Lung microvascular endothelial cell (primary cell): ENCODE measurements around the gene RPS14. TPM values are rescaled to one million over a fixed set of nuclear protein-coding genes. Genes with fewer than 3 reads are reported as not detected.
"Not testable (repeated sequence)": the region's sequence is repeated elsewhere in the genome, so short reads cannot be mapped to it uniquely, and the experiment has no call there.

ENCODE experiments used
- DNase-seq, 2 donors: peaks; one replicate each; pipeline versions ENCODE4 v3.0.0 to v3.0.0-alpha.2; 2010; ENCODE audit warnings: low read depth in 2 of 2
- total RNA-seq: library from RNA; depleted of rRNA; stranded (reverse); fragments of >200 nt; gene quantifications from 2 replicates; pipeline ENCODE4 v1.2.1, GENCODE V29; 2014

RPS14 gene
- total RNA-seq, 1 donor from 2014 or later = 2,980 TPM

DNA sequence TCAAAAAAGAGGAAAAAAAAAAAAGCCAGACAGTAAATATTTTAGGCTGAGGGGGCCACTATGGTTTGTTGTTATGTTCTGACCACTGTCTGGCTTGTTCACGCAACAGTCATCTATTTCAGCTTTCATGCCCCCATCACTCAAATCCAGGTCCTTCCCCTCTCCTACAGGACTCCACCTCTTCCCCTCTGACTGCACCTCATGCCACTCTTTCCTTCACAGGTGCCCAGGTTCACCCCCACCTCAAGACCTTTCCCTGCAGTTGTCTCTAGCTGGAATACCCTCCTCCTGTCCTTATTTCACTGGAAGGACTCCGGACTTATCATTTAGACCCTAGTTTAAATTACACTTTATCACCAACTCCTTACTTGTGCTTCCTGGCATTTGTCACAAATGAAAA lies 3.5 kb downstream of the RPS14 start:
- DNase-seq = no peak

DNA sequence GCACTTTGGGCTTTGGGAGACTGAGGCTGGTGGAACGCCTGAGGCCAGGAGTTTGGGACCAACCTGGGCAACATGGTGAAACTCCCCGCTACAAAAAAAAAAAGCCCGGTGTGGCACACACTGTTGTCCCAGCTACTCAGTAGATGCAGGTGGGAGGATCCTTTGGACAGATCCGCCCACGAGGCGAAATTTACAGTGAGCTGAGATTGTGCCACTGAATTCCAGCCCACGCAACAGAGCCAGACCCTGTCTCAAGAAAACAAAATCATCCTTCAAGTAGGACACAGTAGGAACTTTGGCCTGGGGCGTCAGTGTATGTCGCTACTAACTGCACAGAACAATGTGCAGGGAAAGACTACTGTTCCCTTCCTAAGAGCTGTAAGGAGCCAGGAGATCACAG lies 4.8 kb downstream of the RPS14 start:
- no peak for DNase-seq

GRCh38 chr5:150443242-150444075 lies 6.1 kb downstream of the RPS14 start:
- DNase-seq = no peak

GRCh38 chr5:150442699-150443080 lies 6.8 kb downstream of the RPS14 start:
- no peak for DNase-seq

DNA sequence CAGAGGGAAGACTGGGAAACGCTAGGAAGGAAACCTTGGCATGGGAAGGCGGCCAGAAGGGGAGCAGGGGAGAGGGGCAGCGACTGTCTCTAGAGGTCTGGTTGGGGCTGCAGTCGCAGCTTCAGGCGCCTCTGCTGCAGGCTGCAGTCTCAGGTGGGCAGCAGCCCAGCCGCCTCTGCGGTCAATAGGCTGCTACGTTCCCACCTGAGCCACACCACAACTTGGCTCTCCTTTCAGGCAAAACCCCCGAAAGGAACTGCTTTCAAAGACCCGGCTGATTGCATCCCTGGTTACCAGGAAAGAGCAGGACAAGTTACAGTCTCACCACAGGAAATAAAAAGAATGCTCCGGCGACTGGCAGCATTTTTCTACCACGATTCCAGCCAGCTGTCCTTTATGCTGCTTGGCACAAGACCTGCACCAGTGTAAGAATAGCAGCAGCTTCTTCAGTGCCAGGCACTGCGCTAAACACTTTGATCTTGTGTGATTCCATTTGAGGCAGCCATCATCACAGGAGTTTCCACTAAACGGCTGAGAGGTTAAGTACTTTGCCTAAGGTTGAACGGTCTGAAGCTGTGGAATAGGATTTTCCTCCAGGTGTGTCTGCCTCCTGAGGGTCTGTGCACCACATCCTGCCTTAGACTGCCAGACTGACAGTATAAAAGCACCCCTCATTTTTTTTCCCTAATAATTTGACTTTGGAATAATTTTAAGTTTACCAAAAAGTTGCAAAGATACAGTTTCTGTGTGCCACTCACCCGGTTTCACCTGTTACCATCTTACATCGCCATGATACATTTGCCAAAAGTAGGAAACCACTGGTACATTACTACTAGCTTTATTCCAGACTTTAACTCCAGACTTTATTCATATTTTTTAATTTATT lies 7.5 kb downstream of the RPS14 start:
- DNase-seq = peak; percentile 25 to 62

- DNase-seq = no peak
Observed at GRCh38 chr5:150440948-150441812, 8.4 kb downstream of the RPS14 start.

DNA sequence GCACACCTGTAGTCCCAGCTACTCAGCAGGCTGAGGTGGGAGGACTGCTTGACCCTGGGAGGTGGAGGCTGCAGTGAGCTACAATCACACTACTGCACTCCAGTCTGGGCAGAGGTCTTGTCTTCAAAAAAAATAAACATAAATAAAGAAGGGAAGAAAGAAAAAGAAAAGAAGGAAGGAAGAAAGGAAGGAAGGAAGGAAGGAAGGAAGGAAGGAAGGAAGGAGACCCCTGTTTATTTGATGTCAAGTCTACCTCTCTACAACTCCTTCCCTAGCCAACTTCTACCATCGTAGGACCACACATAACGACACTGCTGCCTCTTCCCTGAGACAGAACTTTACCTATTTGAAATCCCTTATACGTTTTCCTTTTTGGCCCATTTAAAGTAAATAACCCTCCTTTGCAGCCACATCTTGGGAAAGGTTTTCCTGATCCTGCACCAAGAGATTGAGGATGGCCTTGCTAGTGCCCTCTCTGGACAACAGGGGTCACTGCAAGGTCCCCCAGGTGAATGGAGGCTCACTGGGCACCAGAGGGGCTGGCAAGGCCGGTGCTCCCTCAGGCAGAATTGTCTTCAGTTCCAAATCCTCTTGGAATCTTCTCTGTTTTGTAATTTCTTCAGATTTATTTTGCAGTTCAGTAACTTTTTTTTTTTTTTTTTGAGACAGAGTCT lies 10.5 kb downstream of the RPS14 start:
- peak in 1 of 2 donors; percentile 45 for DNase-seq

GRCh38 chr5:150436141-150436680 lies 13.3 kb downstream of the RPS14 start:
- DNase-seq = peak; percentile 86 to 91

- no peak for DNase-seq
Observed at GRCh38 chr5:150434464-150434863, 15.1 kb downstream of the RPS14 start.

GRCh38 chr5:150431574-150431973 lies 18.0 kb downstream of the RPS14 start:
- no peak for DNase-seq

DNA sequence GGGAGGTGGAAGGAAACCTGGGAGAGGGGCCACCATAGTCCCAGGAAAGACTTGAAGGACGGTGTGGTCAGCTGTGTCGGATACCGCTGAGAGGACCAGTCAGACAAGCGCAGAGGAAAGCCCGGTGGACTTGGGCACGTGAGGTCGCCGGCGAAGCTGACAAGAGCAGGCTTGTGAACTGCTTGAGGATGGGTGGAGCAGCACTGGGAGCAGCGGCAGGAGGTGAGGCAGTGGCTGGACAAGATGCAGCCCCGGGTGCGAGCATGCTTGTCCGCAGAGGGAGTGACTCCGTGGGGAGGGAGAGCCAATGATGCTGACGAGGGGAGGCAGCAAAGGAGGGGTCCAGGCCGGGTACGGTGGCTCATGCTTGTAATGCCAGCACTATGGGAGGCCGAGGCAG lies 18.5 kb downstream of the RPS14 start:
- no peak for DNase-seq

DNA sequence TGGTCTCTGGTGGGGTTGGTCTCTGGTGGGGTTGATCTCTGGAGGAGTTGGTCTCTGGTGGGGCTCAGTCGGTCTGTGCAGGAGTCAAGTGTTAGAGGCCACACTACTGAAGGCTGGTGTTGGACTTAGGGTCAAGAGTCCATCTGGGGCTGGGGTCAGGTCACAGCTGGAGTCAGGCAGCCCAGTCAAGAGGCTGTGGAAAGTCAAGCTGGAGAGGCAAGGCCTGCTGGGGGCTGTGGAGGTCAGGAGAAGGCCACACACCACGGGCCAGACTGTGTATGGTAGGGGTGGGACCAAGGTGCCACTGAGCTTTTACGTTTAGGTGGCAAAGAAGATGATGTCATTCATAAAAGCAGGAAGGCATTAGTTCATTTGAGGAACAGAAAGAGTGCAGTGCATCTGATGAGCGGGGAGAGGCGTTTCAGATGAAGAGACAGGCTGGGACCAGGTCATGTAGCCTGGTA lies 20.1 kb downstream of the RPS14 start:
- no peak for DNase-seq

GRCh38 chr5:150428978-150429377 lies 20.6 kb downstream of the RPS14 start:
- no peak for DNase-seq

GRCh38 chr5:150428106-150428876 lies 21.2 kb downstream of the RPS14 start:
- peak; percentile 55 to 64 for DNase-seq

GRCh38 chr5:150426165-150426564 lies 23.4 kb downstream of the RPS14 start:
- not testable (repeated sequence) for DNase-seq

DNA sequence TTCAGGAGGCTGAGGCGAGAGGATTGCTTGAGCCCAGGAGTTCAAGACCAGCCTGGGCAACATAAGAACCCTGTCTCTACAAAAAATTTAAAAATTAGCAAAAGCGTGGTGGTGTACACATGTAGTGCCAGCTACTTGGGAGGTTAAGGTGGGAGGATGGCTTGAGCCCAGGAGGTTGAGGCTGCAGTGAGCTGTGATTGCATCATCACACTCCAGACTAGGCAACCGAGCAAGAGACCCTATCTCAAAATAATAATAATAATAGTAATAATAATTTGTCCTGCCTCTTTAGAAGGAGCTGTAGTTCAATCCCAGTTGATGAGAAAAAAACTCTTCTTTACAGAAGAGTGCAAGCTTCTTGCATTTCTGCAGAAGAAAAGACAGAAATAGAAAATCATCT lies 26.8 kb downstream of the RPS14 start:
- DNase-seq = no peak

GRCh38 chr5:150422075-150422474 lies 27.5 kb downstream of the RPS14 start:
- no peak for DNase-seq

DNA sequence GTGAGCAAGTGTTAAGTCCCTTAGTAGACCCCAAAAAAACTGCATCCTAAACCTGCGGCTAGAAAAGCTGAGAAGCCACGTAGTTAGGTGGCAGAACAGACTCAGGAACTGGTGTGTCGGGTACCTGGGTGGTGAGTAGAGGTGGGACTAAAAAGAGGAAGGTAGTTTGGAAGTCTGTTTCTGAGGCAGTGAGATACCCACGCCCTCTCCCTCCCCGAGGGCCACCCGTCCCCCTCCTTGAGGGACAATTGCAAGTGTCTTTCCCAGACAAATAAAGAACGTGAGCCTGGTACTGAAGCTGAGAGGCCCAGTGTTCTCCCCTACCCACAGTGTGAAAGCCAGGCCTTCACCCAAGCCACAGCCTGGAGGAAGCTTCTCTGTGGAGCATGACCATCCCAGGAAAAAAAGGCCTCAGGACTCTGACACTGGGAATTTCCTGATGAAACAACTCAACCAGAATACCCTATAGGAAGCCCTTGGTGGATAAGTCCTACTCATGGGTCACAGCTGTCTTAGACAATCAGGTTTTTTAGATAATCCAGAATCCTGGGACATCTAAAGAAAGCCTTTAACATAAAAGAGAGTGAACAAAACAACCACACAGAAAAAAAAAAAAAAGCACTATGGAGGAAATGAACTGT lies 29.8 kb downstream of the RPS14 start:
- DNase-seq = no peak
